Sciatic nerve (tissue), 2 donors: ENCODE data around the gene NEK5. TPM values are rescaled to one million over a fixed set of nuclear protein-coding genes. Genes with fewer than 3 reads are reported as not detected.
"Not testable (repeated sequence)": the region's sequence is repeated elsewhere in the genome, so short reads cannot be mapped to it uniquely, and the experiment has no call there.

ENCODE experiments used
- ATAC-seq: fragments of 200-7000 bp; cut with Tn5 transposase; one replicate; pipeline ENCODE4 v1.9.1; 2020; ENCODE audit warnings: mild to moderate bottlenecking, moderate library complexity
- DNase-seq: peaks from one replicate; pipeline ENCODE4 v3.0.0-alpha.2; 2020; ENCODE audit warnings: low spot score
- intact Hi-C: fragments of 100-400 bp; cut with DNase I; formaldehyde crosslinking; loops from one replicate; pipeline ENCODE4 v1.14.2; 2022
- total RNA-seq: library from RNA; stranded (reverse); fragmentation: NEBNext Ultra II Directional; extraction: Animal tissue kit (Norgen Biotek cat#: 25700); gene quantifications from one replicate; pipeline ENCODE4 v1.2.1, GENCODE V29; 2021
- donor health status: DM: no; HTN: no; CAD: no.
- donor health status: DM: no; HTN: no; CAD: no.

Gene NEK5
- total RNA-seq, 1 donor from 2014 or later, result 0.36 TPM

- ATAC-seq, result no peak
- intact Hi-C loops, result no loop called here
- DNase-seq, result no peak
Measured at GRCh38 chr13:52156724-52157261, 27.9 kb upstream of the NEK5 start.

- no peak for DNase-seq
- intact Hi-C loops, result no loop called here
- no peak for ATAC-seq
Measured at GRCh38 chr13:52155177-52155576, 26.3 kb upstream of the NEK5 start.

GRCh38 chr13:52147225-52147624, 18.4 kb upstream of the NEK5 start:
- intact Hi-C loops, result no loop called here
- ATAC-seq (no peak), DNase-seq (no peak)

- no peak for DNase-seq
- ATAC-seq, result no peak
- intact Hi-C loops, result no loop called here
Measured at GRCh38 chr13:52141299-52141698, 12.4 kb upstream of the NEK5 start.

- intact Hi-C loops, result no loop called here
- ATAC-seq, result no peak
- no peak for DNase-seq
Measured at GRCh38 chr13:52137489-52137888, 8.6 kb upstream of the NEK5 start.

GRCh38 chr13:52136763-52137162, 7.9 kb upstream of the NEK5 start:
- intact Hi-C loops, result no loop called here
- no peak for DNase-seq
- no peak for ATAC-seq

- no peak for DNase-seq
- intact Hi-C loops, result no loop called here
- no peak for ATAC-seq
Measured at GRCh38 chr13:52130641-52131040, 1.8 kb upstream of the NEK5 start.

GRCh38 chr13:52127783-52128702, 830 bp downstream of the NEK5 start:
- ATAC-seq (peak; percentile 89), DNase-seq (no peak)
- intact Hi-C loops, result loop anchor here (10.0 kb wide), 1 partner anchor 113 kb away; the partner anchor contains the start of genes ALG11 and ATP7B

GRCh38 chr13:52127378-52127777, 1.5 kb downstream of the NEK5 start:
- peak; percentile 11 for ATAC-seq
- intact Hi-C loops, result loop anchor here (10.0 kb wide), 1 partner anchor 113 kb away; the partner anchor contains the start of genes ALG11 and ATP7B
- no peak for DNase-seq

- DNase-seq, result no peak
- no peak for ATAC-seq
- intact Hi-C loops, result loop anchor here (10.0 kb wide), 1 partner anchor 111 kb away; the partner anchor contains the start of genes ALG11 and ATP7B
Measured at GRCh38 chr13:52125547-52125946, 3.3 kb downstream of the NEK5 start.

GRCh38 chr13:52118595-52118994, 10.3 kb downstream of the NEK5 start:
- ATAC-seq, result no peak
- intact Hi-C loops, result no loop called here
- DNase-seq, result no peak

GRCh38 chr13:52118095-52118494, 10.8 kb downstream of the NEK5 start:
- DNase-seq, result no peak
- intact Hi-C loops, result no loop called here

GRCh38 chr13:52112591-52112990, 16.3 kb downstream of the NEK5 start:
- no peak for ATAC-seq
- intact Hi-C loops, result no loop called here
- DNase-seq, result no peak

More at GRCh38 chr13:52118095-52118494, 10.8 kb downstream of the NEK5 start:
- no peak for ATAC-seq

- no peak for ATAC-seq
- DNase-seq, result no peak
- intact Hi-C loops, result no loop called here
Measured at GRCh38 chr13:52109116-52109670, 19.7 kb downstream of the NEK5 start.

GRCh38 chr13:52105841-52106240, 23.0 kb downstream of the NEK5 start:
- ATAC-seq (no peak), DNase-seq (no peak)
- intact Hi-C loops, result no loop called here

GRCh38 chr13:52104624-52105023, 24.2 kb downstream of the NEK5 start:
- intact Hi-C loops, result no loop called here
- ATAC-seq (no peak), DNase-seq (no peak)

GRCh38 chr13:52103386-52103785, 25.5 kb downstream of the NEK5 start:
- intact Hi-C loops, result no loop called here
- ATAC-seq, result no peak
- no peak for DNase-seq

- ATAC-seq, DNase-seq, intact Hi-C loops: not testable (repeated sequence)
Measured at GRCh38 chr13:52102423-52102822, 26.4 kb downstream of the NEK5 start.

- intact Hi-C loops, result no loop called here
- ATAC-seq, result no peak
- DNase-seq, result no peak
Measured at GRCh38 chr13:52097197-52097596, 31.7 kb downstream of the NEK5 start.

GRCh38 chr13:52096748-52097147, 32.1 kb downstream of the NEK5 start:
- no peak for ATAC-seq
- intact Hi-C loops, result no loop called here

More at GRCh38 chr13:52096748-52097147, 32.1 kb downstream of the NEK5 start:
- no peak for DNase-seq
